Fibroblast of mammary gland (primary cell): ENCODE measurements around the gene C1QTNF2.

Source experiments
- DNase-seq: peaks from one replicate; pipeline ENCODE4 v3.0.0-alpha.2; 2010; ENCODE audit warnings: low read depth
- H3K4me3 ChIP-seq: 2 replicates; pipeline ENCODE4 v1.5.1; 2011; ENCODE audit warnings: low read depth, mild to moderate bottlenecking, low read length, moderate library complexity; ENCODE audit not compliant: control insufficient read depth
- TF ChIP-seq, protein P1 (sequence below): conservative IDR thresholded peaks from 2 replicates; pipeline ENCODE4 v1.5.1; 2011; ENCODE audit warnings: low read depth, low read length, inconsistent platforms; ENCODE audit not compliant: control insufficient read depth, insufficient read depth

Gene C1QTNF2

DNA sequence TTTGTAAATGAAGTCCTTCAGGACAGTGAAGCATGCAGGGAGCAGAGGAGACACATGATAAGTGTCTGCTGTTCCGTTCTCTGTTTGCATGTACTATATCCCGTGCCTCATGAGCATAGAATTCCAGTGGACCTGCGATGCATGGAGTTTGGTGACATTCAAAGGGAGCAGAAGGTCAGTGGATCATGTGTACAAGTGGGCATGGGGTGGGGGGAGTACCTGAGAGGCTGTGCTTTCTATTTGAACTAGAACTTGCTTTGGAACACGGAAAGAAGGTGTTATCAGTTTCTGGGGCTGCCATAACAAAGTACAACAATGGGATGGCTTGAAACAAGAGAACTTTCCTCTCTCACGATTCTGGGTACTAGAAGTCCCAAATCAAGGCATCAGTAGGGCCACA lies 53.0 kb downstream of the C1QTNF2 start:
- no peak overlapping the region for H3K4me3 ChIP-seq
- no peak for DNase-seq
- TF ChIP-seq, protein P1, sequence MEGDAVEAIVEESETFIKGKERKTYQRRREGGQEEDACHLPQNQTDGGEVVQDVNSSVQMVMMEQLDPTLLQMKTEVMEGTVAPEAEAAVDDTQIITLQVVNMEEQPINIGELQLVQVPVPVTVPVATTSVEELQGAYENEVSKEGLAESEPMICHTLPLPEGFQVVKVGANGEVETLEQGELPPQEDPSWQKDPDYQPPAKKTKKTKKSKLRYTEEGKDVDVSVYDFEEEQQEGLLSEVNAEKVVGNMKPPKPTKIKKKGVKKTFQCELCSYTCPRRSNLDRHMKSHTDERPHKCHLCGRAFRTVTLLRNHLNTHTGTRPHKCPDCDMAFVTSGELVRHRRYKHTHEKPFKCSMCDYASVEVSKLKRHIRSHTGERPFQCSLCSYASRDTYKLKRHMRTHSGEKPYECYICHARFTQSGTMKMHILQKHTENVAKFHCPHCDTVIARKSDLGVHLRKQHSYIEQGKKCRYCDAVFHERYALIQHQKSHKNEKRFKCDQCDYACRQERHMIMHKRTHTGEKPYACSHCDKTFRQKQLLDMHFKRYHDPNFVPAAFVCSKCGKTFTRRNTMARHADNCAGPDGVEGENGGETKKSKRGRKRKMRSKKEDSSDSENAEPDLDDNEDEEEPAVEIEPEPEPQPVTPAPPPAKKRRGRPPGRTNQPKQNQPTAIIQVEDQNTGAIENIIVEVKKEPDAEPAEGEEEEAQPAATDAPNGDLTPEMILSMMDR, result no peak

DNA sequence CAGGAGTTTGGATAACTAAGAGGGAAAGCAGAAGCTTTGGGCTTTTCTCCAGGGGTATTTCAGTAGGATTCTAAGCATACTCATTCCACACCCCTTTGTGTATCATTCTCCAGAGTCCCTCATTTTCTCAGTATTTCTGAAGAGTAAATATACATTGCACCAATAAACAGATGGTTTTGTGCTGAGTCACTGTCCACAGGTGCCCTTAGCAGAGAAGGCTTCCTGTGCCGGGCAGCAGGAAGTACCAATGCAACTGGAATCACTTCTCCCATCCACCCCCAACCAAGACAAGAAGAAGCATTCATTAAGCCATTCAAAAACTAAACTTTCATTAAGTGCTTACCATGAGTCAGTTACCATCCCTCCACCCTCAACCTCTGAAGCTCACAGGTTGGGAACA lies 54.5 kb downstream of the C1QTNF2 start:
- DNase-seq, result no peak
- TF ChIP-seq, protein P1, result no peak
- no peak overlapping the region for H3K4me3 ChIP-seq

DNA sequence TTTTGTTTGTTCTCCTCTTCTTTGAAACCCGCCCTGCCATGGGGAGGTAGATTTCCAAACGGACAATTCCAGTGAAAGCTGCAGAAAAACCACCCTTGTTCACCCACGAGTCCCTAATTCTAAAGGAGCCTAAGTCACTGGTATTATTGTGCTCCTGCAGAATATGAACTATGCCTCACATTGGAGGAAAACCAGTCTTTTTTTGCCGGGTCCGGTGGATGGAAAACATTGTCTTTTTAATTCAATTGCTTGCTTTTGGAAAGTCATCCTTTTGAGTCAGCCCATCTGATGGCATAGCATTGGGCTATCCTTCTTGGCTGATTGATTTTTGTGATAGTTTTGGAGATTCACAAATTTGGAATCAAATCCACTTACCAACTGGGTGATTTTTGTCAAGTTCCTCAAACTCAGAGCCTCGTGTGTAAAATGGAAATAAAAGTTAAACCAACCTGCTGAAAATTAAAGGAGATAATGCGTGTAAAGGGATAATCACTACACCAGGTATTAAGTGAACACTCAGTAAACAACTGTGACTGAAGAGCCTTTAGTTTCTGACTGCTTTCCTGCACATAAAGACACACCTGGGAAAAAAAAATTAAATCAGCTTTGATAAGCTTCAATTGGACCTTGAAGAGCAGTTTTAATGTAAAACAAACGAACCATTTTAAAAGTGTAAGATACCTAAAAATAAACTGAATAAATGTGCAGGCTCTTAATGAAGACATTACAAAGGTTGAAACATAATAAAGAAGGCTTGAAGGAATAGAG lies 57.3 kb downstream of the C1QTNF2 start:
- TF ChIP-seq, protein P1, result no peak
- DNase-seq, result no peak
- no peak overlapping the region for H3K4me3 ChIP-seq

DNA sequence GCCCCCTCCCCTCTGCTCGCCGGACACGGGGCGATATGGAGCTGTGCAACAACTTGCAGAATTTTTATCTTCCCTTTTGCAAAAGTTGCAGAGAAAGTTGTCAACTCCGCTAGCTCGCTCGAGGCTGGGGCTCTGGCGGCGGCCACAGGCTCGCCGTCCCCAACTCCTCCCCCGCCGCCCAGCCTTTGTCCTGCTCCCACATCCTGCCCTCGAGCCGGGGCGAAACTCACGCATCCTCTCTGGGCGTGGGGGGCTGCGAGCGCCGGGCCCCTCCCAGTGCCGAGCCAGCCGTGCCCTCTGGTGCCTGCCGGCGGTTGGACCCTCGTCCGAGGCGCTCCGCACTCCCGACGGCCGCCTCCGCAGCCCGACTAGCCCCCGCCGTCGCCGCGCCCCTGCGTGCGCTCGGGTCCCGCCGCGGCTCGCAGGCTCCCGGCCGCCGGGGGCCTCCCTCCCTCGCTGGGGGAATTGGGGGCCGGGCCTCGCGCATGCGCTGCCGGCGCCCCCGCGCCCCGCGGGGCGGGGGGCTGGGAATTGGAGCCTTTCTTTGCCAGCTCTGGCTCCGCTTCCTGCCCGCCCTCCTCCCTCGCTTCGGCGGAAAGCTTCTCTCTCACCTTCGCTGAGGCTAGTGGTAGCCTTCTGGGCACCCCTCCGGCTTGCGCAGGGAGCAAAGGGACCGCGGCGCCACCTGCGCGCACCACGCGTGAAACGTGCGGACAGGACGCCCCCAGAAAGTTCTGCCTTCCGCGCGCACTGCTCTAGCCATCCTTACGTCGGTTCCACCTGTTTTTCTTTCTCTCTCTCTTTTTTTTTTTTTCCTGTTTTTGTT lies 58.1 kb downstream of the C1QTNF2 start, which contains the start of gene CCNJL:
Gene CCNJL (minus strand): TSS at position 431 of the 826 bp plus-strand sequence. CDS start 641 bp downstream, outside the sequence.
- H3K4me3 ChIP-seq, result peak within 1 kb of the TSS; percentile 16
- TF ChIP-seq, protein P1, result no peak
- no peak for DNase-seq

DNA sequence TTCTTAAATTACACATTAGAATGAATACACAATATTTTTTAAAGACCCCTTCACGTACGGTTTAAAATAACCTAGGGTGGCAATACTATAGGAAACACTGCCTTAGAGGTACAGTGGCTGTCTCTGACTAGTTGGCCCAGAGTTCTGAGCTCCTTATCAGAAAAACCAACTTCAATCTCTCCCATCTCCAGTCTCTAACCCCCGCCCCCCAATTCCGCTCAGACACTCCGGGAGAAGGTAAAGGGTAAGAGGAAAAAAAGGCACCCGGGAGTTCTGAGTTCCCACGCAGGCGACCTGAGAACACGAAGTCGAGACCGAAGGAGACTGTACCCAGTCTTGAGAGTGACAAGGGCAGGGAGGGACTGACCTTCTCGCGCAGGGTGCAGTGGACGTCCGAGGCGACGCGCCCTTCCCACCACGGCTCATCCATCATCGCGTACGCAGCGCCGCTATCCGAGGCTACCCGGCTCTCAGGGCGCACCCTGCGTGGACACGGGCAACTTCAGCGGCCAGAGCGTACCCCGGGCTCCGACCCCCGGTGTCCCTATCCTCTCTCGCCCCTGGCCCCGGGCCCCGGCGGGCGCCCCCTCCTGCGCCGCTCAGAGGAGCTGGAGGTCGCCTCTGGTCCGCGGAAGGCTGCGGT lies 58.8 kb downstream of the C1QTNF2 start:
- H3K4me3 ChIP-seq, result peak overlapping the region; percentile 7

More for the DNA sequence above, 58.8 kb downstream of the C1QTNF2 start:
- DNase-seq, result no peak
- TF ChIP-seq, protein P1, result no peak
